Activated CD4-positive, alpha-beta T cell treated with anti-CD3 and anti-CD28 coated beads, Interleukin-2, Interleukin-4, amounts not matched to agents 100 ng/mL and 50 ng/mL, durations not matched to agents 16 hours and 8 hours (primary cell): ENCODE measurements around the gene ARHGAP25.

Source experiments
- DNase-seq: peaks from one replicate; pipeline ENCODE4 v3.0.0-alpha.2; 2020; ENCODE audit warnings: low spot score

The ARHGAP25 gene

GRCh38 chr2:68742626-68743415 lies 8.2 kb downstream of the ARHGAP25 start:
- no peak for DNase-seq

- no peak for DNase-seq
Observed at GRCh38 chr2:68743531-68743930, 8.9 kb downstream of the ARHGAP25 start.

DNA sequence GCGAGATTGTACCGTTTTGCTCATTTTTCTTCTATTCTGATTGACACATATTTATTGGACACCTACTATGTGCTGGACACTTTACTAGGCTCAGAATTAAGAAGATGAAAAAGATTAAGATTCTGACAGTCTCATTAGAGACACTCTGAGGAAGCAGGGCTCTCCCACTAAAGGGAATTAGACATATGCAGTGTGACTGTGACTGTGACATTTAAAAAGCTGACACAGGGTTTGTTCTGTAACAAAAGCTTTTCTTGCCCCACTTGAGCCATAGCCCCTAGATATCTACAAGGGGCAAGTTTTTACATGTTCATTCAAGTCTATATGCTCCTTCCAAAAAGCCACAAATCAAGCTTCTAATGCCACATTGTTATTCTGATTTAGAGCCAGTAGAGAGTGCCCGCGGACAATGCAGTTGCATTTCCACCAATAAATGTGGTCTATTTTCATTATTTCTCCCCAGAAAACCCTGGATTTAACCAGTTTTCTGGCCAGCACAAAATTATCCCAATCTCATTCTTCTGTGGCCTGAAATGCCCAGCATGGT lies 9.8 kb downstream of the ARHGAP25 start:
- no peak for DNase-seq

GRCh38 chr2:68745006-68745405 lies 10.4 kb downstream of the ARHGAP25 start:
- peak; percentile 81 for DNase-seq

DNA sequence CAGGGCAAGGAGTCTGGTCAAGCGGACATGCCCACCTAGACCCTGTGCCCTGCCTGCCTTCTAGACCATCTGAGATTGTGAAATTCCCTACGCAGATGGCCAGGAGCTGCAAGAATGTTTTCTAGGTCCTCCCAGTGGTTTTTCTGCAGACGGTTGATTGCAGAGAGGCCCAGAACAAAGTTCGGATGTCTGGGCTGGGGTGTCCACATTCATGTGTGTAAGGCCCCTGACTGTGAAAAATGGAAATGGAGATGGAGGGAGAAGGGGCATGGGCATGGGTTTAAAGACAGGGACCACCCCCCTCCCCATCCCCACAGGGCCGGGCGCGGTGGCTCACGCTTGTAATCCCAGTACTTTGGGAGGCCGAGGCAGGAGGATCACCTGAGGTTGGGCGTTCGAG lies 11.8 kb downstream of the ARHGAP25 start:
- no peak for DNase-seq

DNA sequence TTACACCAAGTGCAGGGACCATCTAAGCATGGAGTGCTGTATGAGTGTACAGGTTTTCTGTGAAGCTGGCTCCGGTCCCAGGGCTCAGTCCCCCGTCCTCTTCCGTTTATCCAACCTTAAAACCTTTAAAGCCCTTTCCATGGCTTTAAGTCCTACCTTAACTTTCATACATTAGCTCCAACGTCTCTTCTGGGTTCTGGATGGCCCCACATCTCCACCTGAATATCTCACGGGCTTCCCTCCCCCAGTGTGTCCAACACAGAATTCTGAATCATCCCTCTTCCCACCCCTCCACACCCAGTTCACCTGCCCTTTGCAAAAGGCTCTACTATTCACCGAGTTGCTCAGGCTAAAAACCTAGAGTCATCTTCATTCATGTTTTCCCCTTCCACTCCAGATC lies 12.8 kb downstream of the ARHGAP25 start:
- DNase-seq, result no peak

- DNase-seq, result no peak
Observed at GRCh38 chr2:68747900-68748299, 13.3 kb downstream of the ARHGAP25 start.

DNA sequence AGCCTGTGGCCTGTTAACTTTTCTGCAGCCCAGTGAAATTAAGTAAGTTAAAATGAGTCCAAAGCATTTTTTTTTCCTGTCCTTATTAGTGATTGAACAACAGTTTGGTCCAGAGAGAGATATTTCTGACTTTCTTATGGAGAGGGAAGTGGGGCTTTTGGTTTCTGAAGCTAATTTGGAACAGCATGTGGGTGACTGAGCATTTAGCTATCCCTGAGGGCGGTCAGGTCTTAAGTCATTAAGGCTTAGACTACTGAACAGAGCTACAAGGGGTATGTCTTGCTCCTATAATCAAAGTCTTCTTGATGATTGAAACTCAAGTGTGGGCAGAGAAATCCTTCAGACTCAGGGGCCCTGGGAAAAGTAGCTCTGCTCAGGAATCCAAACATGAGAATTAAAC lies 14.0 kb downstream of the ARHGAP25 start:
- DNase-seq, result no peak

DNA sequence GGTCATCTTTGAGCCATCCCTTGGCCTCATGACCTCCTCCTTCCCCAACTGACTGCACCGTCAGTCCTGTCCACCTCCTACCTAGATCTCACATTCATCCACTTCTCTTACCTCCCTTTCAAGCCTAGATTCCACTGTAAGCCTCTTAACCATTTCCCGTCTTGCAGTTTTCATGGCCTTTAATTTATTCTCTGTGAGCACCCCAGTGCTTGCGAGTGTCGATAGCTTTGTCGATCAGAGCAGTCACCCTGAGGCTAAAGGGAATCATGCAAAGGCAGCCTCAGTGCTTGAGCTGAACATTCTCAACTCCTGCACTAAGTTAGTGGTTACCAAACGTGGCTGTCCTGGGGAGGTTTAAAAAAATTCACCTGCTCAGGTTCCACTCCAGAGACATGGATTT lies 14.7 kb downstream of the ARHGAP25 start:
- DNase-seq, result no peak

- no peak for DNase-seq
Observed at GRCh38 chr2:68750592-68751396, 16.2 kb downstream of the ARHGAP25 start.

- peak; percentile 94 for DNase-seq
Observed at GRCh38 chr2:68751397-68752339, 17.1 kb downstream of the ARHGAP25 start.

DNA sequence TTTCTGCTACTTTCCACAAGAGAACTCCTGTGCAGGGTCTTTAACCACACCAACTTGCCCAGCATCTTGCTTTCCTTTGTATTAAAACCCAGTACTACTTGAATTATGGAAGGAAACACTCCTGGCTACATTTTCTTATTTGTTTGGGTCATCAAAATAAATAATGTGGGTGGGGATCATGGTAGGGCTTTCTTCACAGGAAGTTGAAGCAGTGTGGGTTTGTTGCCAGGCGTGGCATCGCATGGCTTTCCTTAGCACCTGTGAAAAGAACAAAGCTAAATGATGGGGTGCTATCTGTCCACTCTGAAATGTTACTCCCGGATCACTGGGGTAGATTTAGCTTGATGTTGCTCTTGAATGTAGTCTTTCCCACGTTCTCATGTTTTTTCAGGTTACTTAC lies 18.7 kb downstream of the ARHGAP25 start:
- DNase-seq, result no peak

DNA sequence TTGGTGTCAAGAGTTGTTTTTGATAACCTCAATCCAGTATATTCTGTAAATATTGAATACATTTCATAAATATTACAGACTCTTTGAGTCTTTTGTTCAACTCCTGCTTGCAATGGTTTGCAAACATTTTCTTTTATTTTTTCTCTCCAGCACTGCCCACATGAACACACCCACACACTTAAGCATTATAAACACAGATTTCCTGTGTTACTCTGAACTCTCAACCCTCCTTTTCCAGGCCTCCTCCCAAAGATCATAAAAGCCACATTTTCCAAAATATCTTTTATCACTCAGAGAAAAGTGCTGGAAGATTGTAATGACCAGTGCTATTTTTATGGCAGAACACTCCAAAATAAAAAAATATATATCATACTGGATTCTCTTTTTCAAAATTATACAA lies 20.5 kb downstream of the ARHGAP25 start:
- DNase-seq, result no peak

- DNase-seq, result no peak
Observed at GRCh38 chr2:68756178-68756577, 21.6 kb downstream of the ARHGAP25 start.

GRCh38 chr2:68757081-68757480 lies 22.5 kb downstream of the ARHGAP25 start:
- no peak for DNase-seq

GRCh38 chr2:68762100-68762499 lies 27.5 kb downstream of the ARHGAP25 start:
- no peak for DNase-seq

DNA sequence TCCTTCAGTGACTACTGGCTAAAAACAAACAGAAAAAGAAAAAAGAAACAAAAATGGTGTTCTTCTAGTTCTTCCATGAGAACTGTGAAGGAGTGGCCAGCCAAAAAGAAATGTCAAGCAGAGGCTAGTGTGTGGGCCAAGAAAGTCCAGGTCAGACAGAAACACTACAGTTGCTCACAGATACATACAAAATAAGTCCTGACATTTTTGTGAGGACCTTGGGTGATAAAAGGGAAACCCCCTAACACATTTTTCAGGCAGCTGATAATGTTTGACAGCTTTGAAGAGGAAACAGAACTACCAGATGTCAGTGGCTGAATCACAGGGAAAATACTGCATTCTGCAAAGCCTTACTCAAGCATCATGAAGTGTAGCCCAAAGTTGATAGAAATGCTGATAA lies 28.1 kb downstream of the ARHGAP25 start:
- DNase-seq, result peak; percentile 72

GRCh38 chr2:68764041-68764805 lies 29.6 kb downstream of the ARHGAP25 start:
- no peak for DNase-seq

GRCh38 chr2:68764806-68765311 lies 30.2 kb downstream of the ARHGAP25 start:
- DNase-seq, result no peak

- DNase-seq, result peak; percentile 50
Observed at GRCh38 chr2:68765739-68766375, 31.2 kb downstream of the ARHGAP25 start.
